ENCODE results near the gene HP1BP3. TPM values are rescaled to one million over a fixed set of nuclear protein-coding genes. Genes with fewer than 3 reads are reported as not detected.

HP1BP3 gene
- total and polyA plus RNA-seq, 2 of the 4 experiments (the other 2 are of a cell fraction), result 88.4 to 151 TPM

DNA sequence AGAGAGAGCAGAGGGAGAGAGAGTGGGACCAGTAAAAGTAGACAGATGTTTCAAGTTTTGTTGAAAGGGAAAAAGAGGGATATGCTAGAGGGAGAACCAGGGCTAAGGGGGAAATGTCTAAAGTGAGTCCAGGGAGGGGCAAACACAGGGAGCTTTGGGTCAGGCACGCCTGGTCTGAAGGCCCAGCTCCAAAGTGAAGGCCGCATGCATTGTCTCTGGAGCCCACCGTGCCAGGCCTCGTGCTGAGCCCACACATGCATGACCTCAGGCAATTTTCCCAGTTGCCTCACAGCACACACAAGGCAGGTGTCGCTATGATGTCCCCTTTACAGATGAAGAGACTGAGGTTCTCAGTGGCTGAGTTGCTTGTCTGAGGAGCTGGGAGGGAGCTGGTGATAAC lies 85.3 kb downstream of the HP1BP3 start:
- no peak overlapping the region for H3K9ac ChIP-seq (ENCODE audit: low read depth, low read length)
- H3K4ac ChIP-seq (ENCODE audit: low read depth, low read length), result peak overlapping the region; percentile 60
- H3K79me1 ChIP-seq (ENCODE audit: low read depth in 1 of 2, low read length in 2 of 2), result peaks cover 8 to 21% of the 10 kb centered on the region in 2 experiments
- in situ Hi-C loops (cut with MboI; ENCODE audit: low sequenced_read_pairs), result no loop called here
- no peak overlapping the region for H3K4me3 ChIP-seq (ENCODE audit: insufficient read depth, low read depth, low read length)
- H3K9me3 ChIP-seq (ENCODE audit: control insufficient read depth, insufficient read depth, low read length), result no peaks in the 10 kb centered on the region
- TF ChIP-seq NFE2L2 (IDR thresholded peaks at IDR 0.05; ENCODE audit: low read depth, low read length), result no peak
- no peak for TF ChIP-seq MAZ (IDR thresholded peaks at IDR 0.05; ENCODE audit: borderline replicate concordance, low read depth, low read length)
- no peak for TF ChIP-seq FOS (IDR thresholded peaks at IDR 0.05; ENCODE audit: low read depth, low read length)
- no peak for TF ChIP-seq CHD1 (IDR thresholded peaks at IDR 0.05; ENCODE audit: low read depth, low read length)
- TF ChIP-seq RFX5 (IDR thresholded peaks at IDR 0.05; ENCODE audit: low read depth, low read length), result no peak
- TF ChIP-seq CEBPB (IDR thresholded peaks at IDR 0.05; ENCODE audit: low read depth, low read length), result no peak
- no peak for TF ChIP-seq CTCF (conservative IDR thresholded peaks at IDR 0.05; ENCODE audit: low read depth, low read length)
- TF ChIP-seq POLR2A (IDR thresholded peaks at IDR 0.05; ENCODE audit: low read depth, low read length), result no peak
- no peak for TF ChIP-seq RAD21 (IDR thresholded peaks at IDR 0.05; ENCODE audit: low read length)
- no peak for TF ChIP-seq RCOR1 (IDR thresholded peaks at IDR 0.05; ENCODE audit: insufficient replicate concordance, low read length)
- no peak for TF ChIP-seq ELK1 (IDR thresholded peaks at IDR 0.05; ENCODE audit: borderline replicate concordance, low read depth, low read length)
- no peak for TF ChIP-seq SMC3 (IDR thresholded peaks at IDR 0.05; ENCODE audit: low read depth, low read length)
- no peak for TF ChIP-seq MXI1 (IDR thresholded peaks at IDR 0.05; ENCODE audit: borderline replicate concordance, low read depth, low read length)
- TF ChIP-seq BHLHE40 (IDR thresholded peaks at IDR 0.05; ENCODE audit: low read depth, low read length), result no peak
- no peak for TF ChIP-seq MAFK (IDR thresholded peaks at IDR 0.05; ENCODE audit: low read depth, low read length)
- TF ChIP-seq USF2 (IDR thresholded peaks at IDR 0.05; ENCODE audit: low read depth, low read length), result no peak
- H3K36me3 ChIP-seq (ENCODE audit: control insufficient read depth, insufficient read depth, low read length), result no peaks in the 10 kb centered on the region
- dilution Hi-C loops (cut with HindIII; ENCODE audit: low sequenced_read_pairs, unreplicated experiment), result no loop called here
- H2BK5ac ChIP-seq (ENCODE audit: low read depth, low read length, poor library complexity, severe bottlenecking), result no peak overlapping the region
- H4K8ac ChIP-seq (ENCODE audit: low read depth in 2 of 2, low read length in 2 of 2), result no peak overlapping the region
- H3K4me2 ChIP-seq (ENCODE audit: low read depth, low read length), result no peak overlapping the region
- H4K20me1 ChIP-seq (ENCODE audit: insufficient read depth, low read length), result no peaks in the 10 kb centered on the region; the same call in 1 of the 2 replicates
- H2AFZ ChIP-seq (replicated peaks; ENCODE audit: low read length, poor library complexity), result no peak overlapping the region
- peaks cover 16% of the 10 kb centered on the region for H3K9me1 ChIP-seq (ENCODE audit: insufficient read depth, low read length)
- DNase-seq, result no peak
- no peaks in the 10 kb centered on the region for H3K27me3 ChIP-seq (ENCODE audit: control insufficient read depth, insufficient read depth, low read length)
- H3K18ac ChIP-seq (ENCODE audit: low read depth, low read length), result no peak overlapping the region
- H2AK9ac ChIP-seq (replicated peaks; ENCODE audit: low read depth, low read length, poor library complexity), result peak overlapping the region; percentile 6
- H2BK120ac ChIP-seq (ENCODE audit: low read depth, low read length), result peak overlapping the region; percentile 48; the same call in 1 of the 2 replicates
- peaks cover 14% of the 10 kb centered on the region for H3K4me1 ChIP-seq (ENCODE audit: control insufficient read depth, insufficient read depth, low read length)
- H2AK5ac ChIP-seq (ENCODE audit: low read depth, low read length), result peak overlapping the region; percentile 83
- no peak for ATAC-seq (ENCODE audit: low read depth)
- no peak overlapping the region for H3K23ac ChIP-seq (ENCODE audit: low read depth, low read length)
- no peak overlapping the region for H3K56ac ChIP-seq (ENCODE audit: extremely low read depth, insufficient read depth, low read length)
- POLR2A ChIA-PET (ENCODE audit: unreplicated experiment), result no interaction called here
- peak overlapping the region; percentile 70; the same call in 1 of the 2 replicates for H4K91ac ChIP-seq (ENCODE audit: insufficient read depth, low read depth, low read length)
- CTCF ChIA-PET, result no interaction called here
- no peak overlapping the region for H3K27ac ChIP-seq (ENCODE audit: insufficient read depth, low read length)
- no TSS peak for BruUV-seq (replicated peaks)
- H2BK15ac ChIP-seq (ENCODE audit: low read depth, low read length), result peak overlapping the region; percentile 59; the same call in 1 of the 3 replicates
- H2BK20ac ChIP-seq (ENCODE audit: low read depth, low read length), result 0 out of 2 replicates have a peak overlapping the region, but pooled peaks have one; percentile 9
- intact Hi-C loops (cut with micrococcal nuclease), result no loop called here
- no peak overlapping the region for H3K14ac ChIP-seq (replicated peaks; ENCODE audit: low read depth, low read length)
- WGBS, 2 experiments (ENCODE audit: extremely low coverage in 2 of 2, insufficient read length in 1 of 2), result 100% methylated on average over 1 of the region's 5 CpGs; no CpG with 5 or more reads in 1 of the 2 experiments
- no peak overlapping the region for H4K5ac ChIP-seq (ENCODE audit: low read depth, low read length)
